RCC 7860 (cell line): Measurements from ENCODE around the gene RABEPK.
"Not testable (repeated sequence)": the region's sequence is repeated elsewhere in the genome, so short reads cannot be mapped to it uniquely, and the experiment has no call there.

Source experiments
- DNase-seq: peaks from one replicate; pipeline ENCODE4 v3.0.0-alpha.2; 2015; ENCODE audit warnings: low spot score
- FAIRE-seq: peaks from 2 replicates; lab custom pipeline; 2012; peaks lifted over from hg19 to GRCh38; lab: Jason Lieb, UNC

The RABEPK gene, protein sequence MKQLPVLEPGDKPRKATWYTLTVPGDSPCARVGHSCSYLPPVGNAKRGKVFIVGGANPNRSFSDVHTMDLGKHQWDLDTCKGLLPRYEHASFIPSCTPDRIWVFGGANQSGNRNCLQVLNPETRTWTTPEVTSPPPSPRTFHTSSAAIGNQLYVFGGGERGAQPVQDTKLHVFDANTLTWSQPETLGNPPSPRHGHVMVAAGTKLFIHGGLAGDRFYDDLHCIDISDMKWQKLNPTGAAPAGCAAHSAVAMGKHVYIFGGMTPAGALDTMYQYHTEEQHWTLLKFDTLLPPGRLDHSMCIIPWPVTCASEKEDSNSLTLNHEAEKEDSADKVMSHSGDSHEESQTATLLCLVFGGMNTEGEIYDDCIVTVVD

DNA sequence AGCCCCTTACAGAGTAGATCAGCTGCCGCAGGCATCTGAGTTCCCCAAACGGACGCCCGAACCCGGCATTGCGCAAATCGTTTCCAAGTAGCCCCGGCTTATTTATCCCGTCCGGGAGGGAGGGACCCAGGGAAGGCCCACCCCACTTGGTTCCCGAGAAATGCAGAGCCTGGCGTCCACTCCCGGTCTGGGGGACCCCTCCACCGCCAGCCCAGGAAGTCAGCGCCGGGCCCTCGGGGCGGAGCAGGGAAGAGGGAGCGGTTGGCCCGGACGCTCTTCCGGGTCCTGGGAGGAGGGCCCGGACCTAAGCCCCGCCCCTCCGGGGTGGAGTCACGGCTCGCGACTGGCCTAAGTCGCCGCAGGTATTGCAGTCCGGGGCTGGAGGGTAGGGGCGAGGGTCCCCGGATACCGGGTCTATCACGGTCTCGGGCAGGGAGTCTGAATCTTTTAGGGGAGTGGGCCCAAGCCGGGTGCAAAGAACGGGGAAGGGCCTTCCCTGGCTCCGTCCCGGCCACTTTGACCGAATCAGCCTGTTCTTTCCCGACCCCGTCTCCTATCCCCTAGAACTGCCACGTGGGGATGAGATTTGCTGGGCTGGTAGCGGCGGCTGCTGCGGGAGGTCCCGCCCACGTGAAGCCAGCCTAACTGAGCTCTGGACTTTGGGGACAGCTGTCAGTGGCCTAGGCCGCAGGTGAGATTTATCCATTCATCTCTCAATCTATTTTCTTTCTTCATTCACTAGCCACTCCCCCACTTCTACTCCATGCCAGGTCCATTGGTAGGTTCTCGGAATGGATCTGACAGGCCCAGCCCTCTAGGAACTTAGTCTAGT lies at the start of gene RABEPK:
Gene RABEPK, plus strand, starts transcription at position 327 of the 832 bp plus-strand sequence. CDS start 2,472 bp downstream, outside the sequence.
- DNase-seq (peak; percentile 84), FAIRE-seq (peak; percentile 42)

DNA sequence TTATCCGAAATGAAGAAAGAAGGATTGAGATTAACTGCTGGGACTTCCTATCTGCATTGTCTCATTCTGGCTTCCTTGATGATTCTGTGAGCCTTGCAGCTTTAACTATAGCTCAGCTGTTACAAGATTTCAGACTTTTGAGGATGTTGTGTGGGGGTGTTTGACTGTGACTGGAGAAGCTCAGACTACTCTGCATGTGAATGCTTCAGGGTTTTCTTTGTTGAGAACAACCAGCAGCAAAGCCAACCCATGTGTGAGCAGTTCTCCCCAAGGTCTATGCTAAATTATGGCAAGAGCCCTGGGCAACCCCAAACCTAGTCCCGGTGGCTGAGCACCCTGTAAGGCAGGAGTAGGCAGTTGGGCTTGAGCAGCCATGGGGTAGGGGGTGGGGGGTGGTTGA lies 48.6 kb upstream of the RABEPK start:
- FAIRE-seq (no peak), DNase-seq (no peak)

DNA sequence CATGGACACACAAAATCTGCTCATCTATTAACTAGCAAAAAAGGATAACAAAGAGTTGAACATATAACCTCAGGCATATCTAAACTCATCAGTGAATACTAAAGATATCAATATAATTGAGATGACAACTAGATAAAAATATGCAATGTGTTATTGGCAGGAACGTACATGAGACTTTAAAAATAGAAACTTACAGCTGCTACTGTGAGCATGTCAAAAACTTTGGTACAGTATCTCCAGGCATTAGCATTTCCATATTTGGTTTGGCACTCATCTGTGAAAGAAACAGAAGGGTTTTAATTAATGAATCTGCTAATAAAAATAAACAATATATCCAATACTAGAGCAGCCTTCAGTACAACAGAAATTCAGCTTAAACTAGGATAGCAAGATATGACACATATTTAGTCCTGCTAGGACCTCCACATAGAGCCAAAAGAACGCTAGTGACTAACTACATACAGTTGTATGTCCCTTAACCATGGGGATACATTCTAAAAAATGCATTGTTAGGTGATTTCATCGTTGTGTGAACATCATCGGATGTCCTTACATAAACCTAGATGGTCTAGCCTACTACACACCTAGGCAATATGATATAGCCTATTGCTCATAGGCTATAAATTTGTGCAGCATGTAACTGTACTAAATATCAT lies 46.5 kb upstream of the RABEPK start:
- no peak for DNase-seq
- FAIRE-seq = no peak

DNA sequence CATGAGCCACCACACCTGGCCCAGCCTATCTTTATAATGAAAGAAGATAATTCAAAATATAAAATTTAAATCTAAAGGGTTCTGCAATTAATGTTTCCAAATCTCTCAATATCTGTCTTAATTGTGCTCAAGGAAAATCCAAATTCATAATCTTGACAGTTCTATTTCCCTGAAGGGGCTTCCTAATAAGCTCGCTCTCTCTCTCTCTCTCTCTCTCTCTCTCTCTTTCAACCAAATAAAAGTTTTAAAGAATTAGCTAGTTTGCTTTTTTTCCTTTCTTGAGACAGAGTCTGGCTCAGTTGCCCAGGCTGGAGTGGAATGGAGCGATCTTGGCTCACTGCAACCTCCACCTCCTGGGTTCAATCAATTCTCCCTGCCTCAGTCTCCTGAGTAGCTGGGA lies 43.8 kb upstream of the RABEPK start:
- no peak for DNase-seq
- no peak for FAIRE-seq

DNA sequence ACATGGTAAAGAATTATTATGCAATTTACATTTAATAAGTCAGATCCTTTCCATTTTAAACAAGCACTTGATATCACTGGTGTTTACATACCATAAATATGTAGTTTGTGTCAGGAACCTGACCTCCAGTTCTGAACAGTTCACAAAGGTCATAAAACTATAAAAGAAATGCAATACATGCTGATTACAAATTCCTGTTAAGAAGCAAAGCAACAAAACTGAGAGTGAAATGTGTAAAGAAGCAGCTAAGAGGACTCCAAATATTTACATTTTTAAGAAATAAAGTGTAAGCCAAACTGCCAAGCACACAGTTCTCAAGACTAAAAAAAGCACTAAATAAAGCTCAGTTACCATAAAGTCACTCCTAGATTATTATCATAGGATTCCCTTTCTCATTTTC lies 39.6 kb upstream of the RABEPK start:
- FAIRE-seq (no peak), DNase-seq (no peak)

DNA sequence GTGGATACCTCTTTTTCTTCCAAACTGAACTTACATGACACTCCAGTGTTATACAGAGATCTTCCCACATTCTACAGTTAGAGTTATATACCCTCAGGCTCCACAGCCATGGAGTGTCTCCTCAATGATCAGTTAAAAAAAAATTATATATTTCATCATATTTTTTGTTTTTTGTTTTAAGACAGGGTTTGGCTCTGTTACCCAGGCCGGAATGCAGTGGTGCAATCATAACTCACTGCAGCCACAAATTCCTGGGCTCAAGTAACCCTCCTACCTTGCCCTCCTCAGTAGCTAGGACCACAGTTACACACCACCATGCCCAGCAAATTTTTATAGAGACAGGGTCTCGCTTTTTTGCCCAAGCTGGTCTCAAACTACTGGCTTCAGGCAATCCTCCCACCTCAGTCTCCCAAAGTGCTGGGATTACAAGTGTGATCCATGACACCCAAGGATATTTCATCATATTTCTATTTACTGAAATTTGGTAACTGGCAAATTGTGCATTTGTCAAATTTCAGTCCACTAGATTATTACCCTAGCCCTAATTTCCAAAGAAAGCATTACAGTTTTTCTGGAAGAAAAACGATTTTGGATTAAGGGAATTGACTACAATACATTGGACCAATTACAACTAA lies 38.9 kb upstream of the RABEPK start:
- DNase-seq = no peak

DNA sequence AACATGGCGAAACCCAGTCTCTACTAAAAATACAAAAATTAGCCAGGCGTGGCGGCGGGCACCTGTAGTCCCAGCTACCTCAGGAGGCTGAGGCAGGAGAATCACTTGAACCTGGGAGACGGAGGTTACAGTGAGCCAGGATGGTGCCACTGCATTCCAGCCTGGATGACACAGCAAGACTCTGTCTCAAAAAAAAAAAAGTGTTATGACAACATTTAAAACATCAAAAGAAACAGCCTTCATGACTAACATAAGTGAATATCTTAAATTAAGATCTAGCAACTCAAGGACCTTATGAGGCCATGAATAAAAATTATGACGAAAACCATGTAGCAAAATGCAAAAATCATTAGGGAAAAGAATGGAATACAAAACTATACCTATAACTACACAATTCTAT lies 37.5 kb upstream of the RABEPK start:
- not testable (repeated sequence) for FAIRE-seq

More for the DNA sequence above, 38.9 kb upstream of the RABEPK start:
- FAIRE-seq = no peak

DNA sequence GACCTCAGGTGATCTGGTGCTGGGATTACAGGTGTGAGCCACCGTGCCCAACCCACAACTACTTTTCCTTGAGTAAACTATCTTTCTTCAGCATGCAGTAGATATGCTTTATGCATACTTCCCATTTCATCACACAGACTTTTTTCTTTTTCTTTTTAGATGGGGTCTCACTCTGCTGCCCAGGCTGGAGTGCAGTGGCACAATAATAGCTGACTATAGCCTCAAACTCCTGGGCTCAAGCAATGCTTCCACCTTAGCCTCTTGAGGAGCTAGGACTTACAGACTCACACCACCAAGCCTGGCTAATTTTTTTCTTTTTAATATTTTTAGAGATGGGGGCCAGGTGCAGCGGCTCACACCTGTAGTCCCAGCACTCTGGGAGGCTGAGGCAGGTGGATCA lies 33.6 kb upstream of the RABEPK start:
- DNase-seq (no peak), FAIRE-seq (no peak)

More for the DNA sequence above, 37.5 kb upstream of the RABEPK start:
- DNase-seq = peak; percentile 19

DNA sequence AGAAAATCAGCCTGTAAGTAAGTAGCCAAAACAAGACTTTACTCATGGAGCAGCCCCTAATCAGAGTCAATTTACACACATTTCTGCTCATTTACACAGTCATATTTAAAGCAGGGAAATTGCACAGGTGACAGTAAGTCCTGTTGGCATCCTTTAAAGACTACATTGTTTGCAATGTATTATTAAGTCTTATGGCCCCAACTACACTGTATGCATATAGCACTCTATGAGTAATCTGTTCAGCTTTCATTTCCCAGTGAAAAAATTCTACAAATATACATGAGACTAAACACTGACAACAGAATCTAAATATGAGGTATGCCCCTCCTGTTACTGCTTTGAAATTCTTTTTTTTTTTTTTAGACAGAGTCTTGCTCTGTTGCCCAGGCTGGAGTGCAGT lies 30.4 kb upstream of the RABEPK start:
- no peak for DNase-seq
- no peak for FAIRE-seq

DNA sequence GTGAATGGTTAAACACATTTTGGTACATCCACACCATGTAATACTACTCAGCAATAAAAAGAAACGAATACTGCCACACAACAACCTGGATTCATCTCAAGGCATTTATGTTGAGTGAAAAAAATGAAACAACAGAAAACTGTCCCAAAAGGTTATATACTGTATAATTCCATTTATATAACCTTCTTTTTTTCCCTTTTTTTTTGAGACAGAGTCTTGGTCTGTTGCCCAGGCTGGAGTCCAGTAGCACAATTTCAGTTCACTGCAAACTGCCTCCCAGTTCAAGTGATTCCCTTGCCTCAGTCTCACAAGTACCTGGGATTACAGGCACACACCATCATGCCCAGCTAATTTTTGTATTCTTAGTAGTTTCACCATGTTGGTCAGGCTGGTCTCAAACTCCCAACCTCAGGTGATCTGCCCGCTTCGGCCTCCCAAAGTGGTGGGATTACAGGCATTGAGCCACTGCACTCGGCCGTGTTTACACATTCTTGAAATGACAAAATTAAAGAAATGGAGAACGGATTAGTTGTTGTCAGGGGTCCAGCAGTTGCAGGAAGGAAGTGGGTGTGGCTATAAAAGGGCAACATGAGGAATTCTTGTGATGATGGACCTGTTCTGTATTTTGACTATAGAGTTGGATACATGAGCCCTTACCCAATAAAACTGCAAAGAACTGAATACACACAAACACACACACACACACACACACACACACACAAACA lies 28.1 kb upstream of the RABEPK start:
- no peak for FAIRE-seq
- no peak for DNase-seq

DNA sequence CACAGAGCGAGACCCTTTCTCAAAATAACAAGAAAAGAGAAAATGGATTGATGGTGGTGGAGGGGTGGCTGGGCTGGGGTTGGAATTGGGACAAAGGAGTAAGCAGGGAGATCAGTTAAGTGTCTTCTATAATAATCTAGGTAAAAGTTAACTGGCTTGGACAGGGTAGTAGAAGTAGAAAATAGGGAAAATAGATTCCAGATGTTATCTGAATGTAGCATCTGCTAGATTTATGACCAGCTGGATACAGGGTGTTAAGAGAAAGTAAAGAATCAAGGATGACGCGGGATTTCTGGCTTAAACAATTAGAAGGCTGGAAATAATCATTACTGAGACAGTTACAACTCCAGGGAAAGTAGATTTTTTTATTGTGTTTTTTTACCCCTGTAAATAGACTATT lies 23.7 kb upstream of the RABEPK start:
- DNase-seq (no peak), FAIRE-seq (no peak)

DNA sequence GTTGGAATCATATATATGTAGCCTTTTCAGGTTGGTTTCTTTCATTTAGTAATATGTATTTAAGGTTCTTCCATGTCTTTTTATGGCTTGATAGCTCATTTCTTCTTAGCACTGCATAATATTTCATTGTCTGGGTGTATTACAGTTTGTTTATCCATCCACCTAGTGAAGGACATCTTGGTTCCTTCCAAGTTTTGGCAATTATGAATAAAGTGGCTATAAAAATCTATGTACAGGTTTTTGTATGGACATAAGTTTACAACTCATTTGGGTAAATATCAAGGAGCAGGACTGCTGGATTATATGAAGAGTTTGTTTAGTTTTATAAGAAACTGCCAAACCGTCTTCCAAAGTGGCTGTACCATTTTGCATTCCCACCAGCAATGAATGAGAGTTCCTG lies 22.5 kb upstream of the RABEPK start:
- no peak for DNase-seq
- FAIRE-seq = no peak

DNA sequence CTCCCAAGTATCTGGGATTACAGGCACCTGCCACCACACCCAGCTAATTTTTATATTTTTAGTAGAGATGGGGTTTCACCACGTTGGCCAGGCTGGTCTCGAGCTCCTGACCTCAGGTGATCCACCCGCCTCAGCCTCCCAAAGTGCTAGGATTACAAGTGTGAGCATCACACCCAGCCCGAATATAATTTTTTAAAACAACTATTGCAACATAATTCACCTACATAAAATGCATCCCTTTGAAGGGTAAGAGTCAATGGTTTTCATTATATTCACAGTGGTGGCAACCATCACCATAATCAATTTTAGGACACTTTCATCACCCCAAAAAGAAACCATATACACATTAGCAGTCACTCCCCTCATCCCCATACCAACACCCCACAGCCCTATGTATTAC lies 20.6 kb upstream of the RABEPK start:
- not testable (repeated sequence) for FAIRE-seq, DNase-seq

DNA sequence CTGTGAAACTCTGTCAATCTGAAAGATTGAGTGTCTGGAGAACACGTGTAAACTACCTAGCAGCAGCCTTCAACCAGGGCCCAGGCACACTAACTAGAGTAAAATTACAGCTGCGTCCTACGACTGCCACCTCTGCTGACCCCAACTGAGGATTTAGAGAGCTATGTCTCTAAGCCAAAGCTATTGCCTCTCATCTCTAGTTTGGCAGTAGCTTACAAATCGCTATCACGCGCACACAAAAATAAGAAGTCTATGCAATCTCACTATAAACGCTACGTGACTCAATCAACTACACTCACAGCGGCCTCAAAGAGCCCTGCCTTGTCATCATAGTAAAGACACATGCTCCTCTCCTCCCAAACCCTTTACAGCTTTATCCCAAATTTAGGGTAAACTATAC lies 19.5 kb upstream of the RABEPK start:
- FAIRE-seq = no peak

DNA sequence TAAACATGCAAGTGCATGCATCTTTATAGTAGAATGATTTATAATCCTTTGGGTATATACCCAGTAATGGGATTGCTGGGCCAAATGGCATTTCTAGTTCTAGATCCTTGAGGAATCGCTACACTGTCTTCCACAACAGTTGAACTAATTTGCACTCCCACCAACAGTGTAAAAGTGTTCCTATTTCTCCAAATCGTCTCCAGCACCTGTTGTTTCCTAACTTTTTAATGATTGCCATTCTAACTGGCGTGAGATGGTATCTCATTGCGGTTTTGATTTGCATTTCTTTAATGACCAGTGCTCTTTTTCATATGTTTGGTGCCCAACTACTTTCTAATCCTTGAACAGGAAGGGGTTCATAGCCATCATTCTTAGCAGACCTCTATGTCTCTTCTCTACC lies 18.6 kb upstream of the RABEPK start:
- not testable (repeated sequence) for FAIRE-seq, DNase-seq

More for the DNA sequence above, 19.5 kb upstream of the RABEPK start:
- no peak for DNase-seq

DNA sequence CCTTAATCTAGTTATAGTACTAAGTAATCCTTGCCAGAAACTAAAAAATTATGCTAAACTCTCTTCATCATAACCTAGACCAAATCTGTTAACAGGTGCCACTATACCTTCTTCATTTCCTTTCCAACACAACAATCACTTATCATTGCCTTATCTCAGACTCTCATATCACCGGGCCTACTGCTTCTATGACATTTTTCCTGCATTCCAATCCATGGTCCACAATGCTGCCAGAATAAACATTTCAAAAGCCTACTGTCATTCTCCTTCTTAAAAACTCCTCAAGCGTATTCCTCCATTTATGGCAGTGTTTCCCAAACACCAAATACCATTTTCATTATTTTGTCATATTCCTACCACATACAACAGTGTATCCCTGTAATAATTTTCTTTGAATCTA lies 17.3 kb upstream of the RABEPK start:
- no peak for FAIRE-seq
- DNase-seq = no peak

DNA sequence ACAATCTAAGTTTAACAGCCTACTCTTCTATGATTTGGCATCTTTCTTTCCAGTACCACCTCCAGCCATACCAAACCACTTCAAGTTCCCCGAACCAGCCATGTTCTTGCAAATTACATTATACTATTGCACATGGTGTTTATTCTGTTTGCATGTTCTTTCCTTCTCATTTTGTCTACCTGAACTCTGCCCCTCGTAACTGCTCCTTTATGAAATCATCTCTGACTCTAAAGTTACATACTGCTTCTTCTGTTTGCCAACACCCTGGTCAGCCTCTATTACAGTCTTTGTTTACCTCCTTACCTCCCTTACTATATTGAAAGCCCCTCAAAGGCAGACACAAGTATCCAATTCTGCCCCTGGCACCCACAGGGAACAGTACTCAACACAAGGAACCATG lies 16.8 kb upstream of the RABEPK start:
- no peak for DNase-seq

DNA sequence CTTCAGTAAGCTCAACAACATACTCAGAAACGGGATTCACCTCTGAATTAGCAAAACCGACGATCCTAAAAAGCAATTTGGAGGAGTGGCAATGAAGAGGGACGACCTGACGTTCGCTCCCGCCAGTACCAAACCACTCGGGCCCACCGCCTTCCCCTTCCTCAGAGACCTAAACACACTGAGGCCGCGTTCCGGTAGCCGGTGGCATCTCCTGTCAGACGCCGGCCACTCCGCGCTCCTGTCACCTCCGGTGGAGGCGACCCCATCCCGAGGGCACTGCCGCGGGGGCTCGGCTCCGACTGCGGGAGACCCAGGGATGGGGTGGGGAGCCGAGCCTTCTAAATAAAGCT lies 11.4 kb upstream of the RABEPK start:
- no peak for DNase-seq
- no peak for FAIRE-seq

More for the DNA sequence above, 16.8 kb upstream of the RABEPK start:
- no peak for FAIRE-seq

DNA sequence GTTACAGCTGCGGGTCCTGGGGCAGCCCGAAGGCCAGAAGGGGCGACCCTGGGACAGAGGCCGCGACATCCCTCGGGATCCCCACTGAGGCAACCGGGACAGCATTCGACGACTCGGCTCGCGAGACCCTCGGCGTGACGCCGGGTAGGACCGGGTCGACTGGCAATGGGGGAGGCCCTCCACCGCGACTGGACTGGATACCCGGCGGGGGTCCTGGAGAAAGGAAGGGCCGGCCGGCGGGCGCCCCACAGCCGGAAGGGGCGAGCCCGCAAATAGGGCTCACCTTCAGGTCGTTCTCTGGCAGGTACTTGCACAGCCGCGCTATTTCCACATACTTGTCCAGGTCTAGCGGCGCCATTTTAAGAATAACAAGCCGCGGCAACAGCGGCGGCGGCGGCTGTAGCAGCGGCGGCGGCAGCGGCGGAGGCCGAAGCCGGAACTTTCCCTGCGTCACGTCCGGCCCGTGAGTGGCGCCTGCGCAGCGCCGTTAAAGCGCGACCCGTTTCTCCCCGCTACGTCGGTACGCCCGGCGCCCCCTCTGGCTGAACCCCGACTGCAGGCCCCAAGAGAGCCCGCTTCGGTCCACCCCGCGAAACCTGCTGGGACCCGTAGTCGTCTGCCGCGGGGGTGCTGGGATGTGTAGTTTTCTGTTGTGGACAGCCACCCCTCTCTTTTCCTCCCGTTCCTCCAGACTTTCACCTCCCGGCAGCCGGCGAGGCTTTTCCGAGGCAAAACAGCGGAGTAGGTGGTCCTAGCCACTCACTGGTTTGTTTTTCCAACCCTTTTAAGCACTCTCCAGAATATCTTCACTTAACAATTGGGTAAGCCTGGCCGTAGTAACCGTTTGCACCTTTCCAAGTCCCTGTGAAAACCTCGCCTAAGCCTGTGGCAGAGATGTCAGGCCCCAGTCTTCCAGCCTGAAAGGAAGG lies 10.7 kb upstream of the RABEPK start, which contains the start of gene PPP6C:
Gene PPP6C, minus strand, starts transcription at position 443 of the 929 bp plus-strand sequence. Its CDS starts 85 bp downstream, at position 358.
- peak; percentile 89 for DNase-seq
- FAIRE-seq = no peak
